SU-DHL-6 (cell line): ENCODE data around the gene TTC12.

Source experiments
- H2AFZ ChIP-seq: fragments of 200-600 bp; sonication (generic); 2 replicates; pipeline ENCODE4 v1.6.1; 2014; ENCODE audit warnings: low read depth, mild to moderate bottlenecking, moderate library complexity, mixed read lengths, antibody characterized with exemption, low read length; ENCODE audit not compliant: severe bottlenecking
- H3F3A ChIP-seq: fragments of 200-600 bp; shearing (Covaris generic); 2 replicates; pipeline ENCODE4 v1.6.0; 2016; ENCODE audit warnings: antibody characterized with exemption, mild to moderate bottlenecking; ENCODE audit not compliant: insufficient read depth
- H3K27ac ChIP-seq: fragments of 200-600 bp; sonication (generic); 2 replicates; pipeline ENCODE4 v1.5.1; 2016; ENCODE audit warnings: low read depth, mild to moderate bottlenecking, low read length, moderate library complexity, mixed read lengths
- H3K27me3 ChIP-seq: fragments of 200-600 bp; sonication (generic), shearing (Covaris generic); 2 replicates; pipeline ENCODE4 v1.6.0; 2014; ENCODE audit warnings: mild to moderate bottlenecking, low read length
- H3K36me3 ChIP-seq: fragments of 200-600 bp; sonication (generic); 2 replicates; pipeline ENCODE4 v1.6.1; 2014; ENCODE audit warnings: mild to moderate bottlenecking, low read length, mixed read lengths
- H3K4me2 ChIP-seq: fragments of 300-600, 200-600 bp; shearing (Covaris generic), sonication (generic); 2 replicates; pipeline ENCODE4 v1.6.0; 2014; ENCODE audit warnings: low read length, low read depth, mild to moderate bottlenecking; ENCODE audit not compliant: poor library complexity, severe bottlenecking
- H3K4me3 ChIP-seq: fragments of 200-600 bp; sonication (generic); 2 replicates; pipeline ENCODE4 v1.5.1; 2014; ENCODE audit warnings: antibody characterized with exemption, low read length, mild to moderate bottlenecking, mixed read lengths; ENCODE audit not compliant: insufficient read depth, poor library complexity, severe bottlenecking
- H3K79me2 ChIP-seq: fragments of 200-600 bp; sonication (generic); 2 replicates; pipeline ENCODE4 v1.6.1; 2014; ENCODE audit warnings: mild to moderate bottlenecking, low read length, moderate library complexity; ENCODE audit not compliant: insufficient read depth
- H3K9ac ChIP-seq: fragments of 200-600 bp; sonication (generic); 2 replicates; pipeline ENCODE4 v1.7.0; 2014; ENCODE audit warnings: mild to moderate bottlenecking, low read length
- H3K9me2 ChIP-seq: fragments of 200-600 bp; sonication (generic); replicated peaks from 2 replicates; pipeline ENCODE4 v1.6.1; 2014; ENCODE audit warnings: low read length; ENCODE audit not compliant: insufficient read depth
- H3K9me3 ChIP-seq: fragments of 200-600 bp; sonication (generic); 2 replicates; pipeline ENCODE4 v1.6.1; 2014; ENCODE audit warnings: low read length, mixed read lengths; ENCODE audit not compliant: insufficient read depth
- H4K20me1 ChIP-seq: fragments of 200-600 bp; sonication (generic); 2 replicates; pipeline ENCODE4 v1.6.1; 2014; ENCODE audit warnings: low read depth, mild to moderate bottlenecking, antibody characterized with exemption, low read length, moderate library complexity, mixed read lengths
- CTCF ChIP-seq: fragments of 200-600 bp; sonication (generic); IDR thresholded peaks from one replicate; pipeline ENCODE4 v1.5.1; 2017; ENCODE audit warnings: antibody characterized with exemption, mild to moderate bottlenecking, low read length, moderate library complexity; ENCODE audit not compliant: insufficient read depth, poor library complexity, severe bottlenecking
- EZH2phosphoT487 ChIP-seq: fragments of 200-600 bp; sonication (generic), shearing (Covaris generic); conservative IDR thresholded peaks from 2 replicates; pipeline ENCODE4 v1.6.1; 2018; ENCODE audit warnings: mild to moderate bottlenecking, antibody characterized with exemption, low read length, moderate library complexity, mixed read lengths

Gene TTC12

GRCh38 chr11:113351068-113351450, 36.7 kb downstream of the TTC12 start:
- Histone ChIP-seq H3K27me3 (no peaks in the 10 kb centered on the region), H3K27ac (no peak overlapping the region), H3K79me2 (no peaks in the 10 kb centered on the region), H3K36me3 (no peaks in the 10 kb centered on the region), H4K20me1 (no peaks in the 10 kb centered on the region), H3K4me3 (no peak overlapping the region), H3K9me2 (no peaks in the 10 kb centered on the region), H3K9ac (no peak overlapping the region), H3K4me2 (no peak overlapping the region), H2AFZ (no peak overlapping the region), H3F3A (no peaks in the 10 kb centered on the region), H3K9me3 (no peaks in the 10 kb centered on the region)
- TF ChIP-seq EZH2phosphoT487 (no peak), CTCF (no peak)

GRCh38 chr11:113351480-113351879, 37.1 kb downstream of the TTC12 start:
- no peaks in the 10 kb centered on the region for H3K9me3 ChIP-seq
- H3K27me3 ChIP-seq, result no peaks in the 10 kb centered on the region
- TF ChIP-seq EZH2phosphoT487 (no peak), CTCF (no peak)
- no peaks in the 10 kb centered on the region for H3K9me2 ChIP-seq
- no peaks in the 10 kb centered on the region for H3F3A ChIP-seq
- H3K27ac ChIP-seq, result no peak overlapping the region
- no peak overlapping the region for H3K9ac ChIP-seq
- no peak overlapping the region for H3K4me3 ChIP-seq
- no peak overlapping the region for H3K4me2 ChIP-seq
- H4K20me1 ChIP-seq, result no peaks in the 10 kb centered on the region
- no peaks in the 10 kb centered on the region for H3K36me3 ChIP-seq
- H2AFZ ChIP-seq, result no peak overlapping the region
- H3K79me2 ChIP-seq, result no peaks in the 10 kb centered on the region

GRCh38 chr11:113356203-113356602, 41.8 kb downstream of the TTC12 start:
- Histone ChIP-seq H3F3A (no peaks in the 10 kb centered on the region), H3K79me2 (no peaks in the 10 kb centered on the region)

More at GRCh38 chr11:113356203-113356602, 41.8 kb downstream of the TTC12 start:
- Histone ChIP-seq H3K27ac (no peak overlapping the region), H2AFZ (no peak overlapping the region), H3K36me3 (no peaks in the 10 kb centered on the region), H3K9ac (no peak overlapping the region), H3K9me2 (no peaks in the 10 kb centered on the region), H3K27me3 (no peaks in the 10 kb centered on the region), H3K4me3 (no peak overlapping the region), H4K20me1 (no peaks in the 10 kb centered on the region), H3K4me2 (no peak overlapping the region), H3K9me3 (no peaks in the 10 kb centered on the region)
- TF ChIP-seq EZH2phosphoT487 (no peak), CTCF (no peak)
